K562 (cell line): ENCODE measurements around the gene DARS1. TPM values are rescaled to one million over a fixed set of nuclear protein-coding genes. Genes with fewer than 3 reads are reported as not detected.

Experiments used
- BRD4 ChIP-seq: fragments of 200-600 bp; sonication (generic); IDR thresholded peaks from 2 replicates; pipeline ENCODE4 v1.6.1; 2017; ENCODE audit warnings: inconsistent platforms
- ETV5 ChIP-seq: sonication (generic); formaldehyde crosslinking; IDR thresholded peaks from 2 replicates; pipeline ENCODE4 v1.4.0; 2020; ENCODE audit warnings: low read depth, mild to moderate bottlenecking, missing genetic modification reagents
- MAFK ChIP-seq: IDR thresholded peaks from 2 replicates; pipeline ENCODE4 v1.6.1; 2011; ENCODE audit warnings: low read length, improper control_type of control experiment
- NFATC3 ChIP-seq: fragments of 450-650 bp; IDR thresholded peaks from 2 replicates; pipeline ENCODE4 v1.6.1; 2017; ENCODE audit warnings: mild to moderate bottlenecking
- U2AF1 ChIP-seq: fragments of 200-400 bp; formaldehyde crosslinking; optimal IDR thresholded peaks from 2 replicates; pipeline ENCODE3; 2017; ENCODE audit warnings: mild to moderate bottlenecking, low read depth, low read length, moderate library complexity
- ZNF407 ChIP-seq: fragments of 450-650 bp; IDR thresholded peaks from 2 replicates; pipeline ENCODE4 v1.6.1; 2016; ENCODE audit warnings: low read depth
- ZNF507 ChIP-seq: conservative IDR thresholded peaks from 2 replicates; pipeline ENCODE4 v1.6.1; 2017; ENCODE audit warnings: missing genetic modification characterization, missing compliant biosample characterization
- polyA plus RNA-seq, 8 experiments: library from polyadenylated mRNA; depleted of rRNA in 4 of 8; stranded (reverse) in 5 of 8; unstranded in 3 of 8; fragments of >200 nt; fragmentation: Nextera tagmentation in 2 of 8; fragmentation: Illumina TruSeq in 1 of 8; extraction: Ambion mirVana in 2 of 8; extraction: Trizol in 1 of 8; gene quantifications; 2 replicates each; pipeline versions ENCODE4 v1.2.1 to v1.2.3, GENCODE V29; 2011 to 2014; ENCODE audit warnings: inconsistent platforms in 1 of 8, missing spikeins in 1 of 8
- total RNA-seq, 7 experiments: library from RNA; depleted of rRNA in 6 of 7; stranded (reverse); fragments of >200 nt in 6 of 7; fragmentation: Illumina TruSeq in 2 of 7; extraction: Trizol in 2 of 7; gene quantifications; 2 replicates each; pipeline versions ENCODE4 v1.2.1 to v1.2.3, GENCODE V29; 2011 to 2021; ENCODE audit warnings: low replicate concordance in 1 of 7
- TF ChIP-seq, protein P1 (sequence below): fragments of 200-600 bp; sonication (generic); IDR thresholded peaks from one replicate; pipeline ENCODE4 v1.6.1; 2012; ENCODE audit warnings: mild to moderate bottlenecking, low read depth, low read length, inconsistent platforms

DARS1 gene
- total and polyA plus RNA-seq, 9 of the 15 experiments (the other 6 are each of a cell fraction or from before 2014, with no cell fraction given) = 91.5 to 239 (median 98.0) TPM

DNA sequence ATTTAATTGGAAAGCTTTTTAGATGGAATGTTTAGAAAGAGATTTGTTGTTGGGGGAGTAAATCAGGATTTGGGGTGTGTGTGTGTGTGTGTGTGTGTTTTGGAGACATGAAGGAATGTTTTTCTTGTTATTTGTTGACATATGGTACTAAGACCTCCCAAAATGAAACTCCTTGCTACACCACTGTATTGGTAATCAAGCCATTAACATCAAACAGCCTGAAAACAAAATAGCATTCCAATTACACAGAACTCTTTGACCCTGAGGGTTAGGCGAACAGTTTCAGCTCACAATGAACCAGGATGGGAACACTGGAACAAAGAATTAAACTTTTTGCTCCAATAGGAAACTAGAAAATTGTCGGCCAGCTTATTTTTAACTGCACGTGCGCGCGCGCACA lies 41.7 kb upstream of the DARS1 start (continued):
- TF ChIP-seq, protein P1, sequence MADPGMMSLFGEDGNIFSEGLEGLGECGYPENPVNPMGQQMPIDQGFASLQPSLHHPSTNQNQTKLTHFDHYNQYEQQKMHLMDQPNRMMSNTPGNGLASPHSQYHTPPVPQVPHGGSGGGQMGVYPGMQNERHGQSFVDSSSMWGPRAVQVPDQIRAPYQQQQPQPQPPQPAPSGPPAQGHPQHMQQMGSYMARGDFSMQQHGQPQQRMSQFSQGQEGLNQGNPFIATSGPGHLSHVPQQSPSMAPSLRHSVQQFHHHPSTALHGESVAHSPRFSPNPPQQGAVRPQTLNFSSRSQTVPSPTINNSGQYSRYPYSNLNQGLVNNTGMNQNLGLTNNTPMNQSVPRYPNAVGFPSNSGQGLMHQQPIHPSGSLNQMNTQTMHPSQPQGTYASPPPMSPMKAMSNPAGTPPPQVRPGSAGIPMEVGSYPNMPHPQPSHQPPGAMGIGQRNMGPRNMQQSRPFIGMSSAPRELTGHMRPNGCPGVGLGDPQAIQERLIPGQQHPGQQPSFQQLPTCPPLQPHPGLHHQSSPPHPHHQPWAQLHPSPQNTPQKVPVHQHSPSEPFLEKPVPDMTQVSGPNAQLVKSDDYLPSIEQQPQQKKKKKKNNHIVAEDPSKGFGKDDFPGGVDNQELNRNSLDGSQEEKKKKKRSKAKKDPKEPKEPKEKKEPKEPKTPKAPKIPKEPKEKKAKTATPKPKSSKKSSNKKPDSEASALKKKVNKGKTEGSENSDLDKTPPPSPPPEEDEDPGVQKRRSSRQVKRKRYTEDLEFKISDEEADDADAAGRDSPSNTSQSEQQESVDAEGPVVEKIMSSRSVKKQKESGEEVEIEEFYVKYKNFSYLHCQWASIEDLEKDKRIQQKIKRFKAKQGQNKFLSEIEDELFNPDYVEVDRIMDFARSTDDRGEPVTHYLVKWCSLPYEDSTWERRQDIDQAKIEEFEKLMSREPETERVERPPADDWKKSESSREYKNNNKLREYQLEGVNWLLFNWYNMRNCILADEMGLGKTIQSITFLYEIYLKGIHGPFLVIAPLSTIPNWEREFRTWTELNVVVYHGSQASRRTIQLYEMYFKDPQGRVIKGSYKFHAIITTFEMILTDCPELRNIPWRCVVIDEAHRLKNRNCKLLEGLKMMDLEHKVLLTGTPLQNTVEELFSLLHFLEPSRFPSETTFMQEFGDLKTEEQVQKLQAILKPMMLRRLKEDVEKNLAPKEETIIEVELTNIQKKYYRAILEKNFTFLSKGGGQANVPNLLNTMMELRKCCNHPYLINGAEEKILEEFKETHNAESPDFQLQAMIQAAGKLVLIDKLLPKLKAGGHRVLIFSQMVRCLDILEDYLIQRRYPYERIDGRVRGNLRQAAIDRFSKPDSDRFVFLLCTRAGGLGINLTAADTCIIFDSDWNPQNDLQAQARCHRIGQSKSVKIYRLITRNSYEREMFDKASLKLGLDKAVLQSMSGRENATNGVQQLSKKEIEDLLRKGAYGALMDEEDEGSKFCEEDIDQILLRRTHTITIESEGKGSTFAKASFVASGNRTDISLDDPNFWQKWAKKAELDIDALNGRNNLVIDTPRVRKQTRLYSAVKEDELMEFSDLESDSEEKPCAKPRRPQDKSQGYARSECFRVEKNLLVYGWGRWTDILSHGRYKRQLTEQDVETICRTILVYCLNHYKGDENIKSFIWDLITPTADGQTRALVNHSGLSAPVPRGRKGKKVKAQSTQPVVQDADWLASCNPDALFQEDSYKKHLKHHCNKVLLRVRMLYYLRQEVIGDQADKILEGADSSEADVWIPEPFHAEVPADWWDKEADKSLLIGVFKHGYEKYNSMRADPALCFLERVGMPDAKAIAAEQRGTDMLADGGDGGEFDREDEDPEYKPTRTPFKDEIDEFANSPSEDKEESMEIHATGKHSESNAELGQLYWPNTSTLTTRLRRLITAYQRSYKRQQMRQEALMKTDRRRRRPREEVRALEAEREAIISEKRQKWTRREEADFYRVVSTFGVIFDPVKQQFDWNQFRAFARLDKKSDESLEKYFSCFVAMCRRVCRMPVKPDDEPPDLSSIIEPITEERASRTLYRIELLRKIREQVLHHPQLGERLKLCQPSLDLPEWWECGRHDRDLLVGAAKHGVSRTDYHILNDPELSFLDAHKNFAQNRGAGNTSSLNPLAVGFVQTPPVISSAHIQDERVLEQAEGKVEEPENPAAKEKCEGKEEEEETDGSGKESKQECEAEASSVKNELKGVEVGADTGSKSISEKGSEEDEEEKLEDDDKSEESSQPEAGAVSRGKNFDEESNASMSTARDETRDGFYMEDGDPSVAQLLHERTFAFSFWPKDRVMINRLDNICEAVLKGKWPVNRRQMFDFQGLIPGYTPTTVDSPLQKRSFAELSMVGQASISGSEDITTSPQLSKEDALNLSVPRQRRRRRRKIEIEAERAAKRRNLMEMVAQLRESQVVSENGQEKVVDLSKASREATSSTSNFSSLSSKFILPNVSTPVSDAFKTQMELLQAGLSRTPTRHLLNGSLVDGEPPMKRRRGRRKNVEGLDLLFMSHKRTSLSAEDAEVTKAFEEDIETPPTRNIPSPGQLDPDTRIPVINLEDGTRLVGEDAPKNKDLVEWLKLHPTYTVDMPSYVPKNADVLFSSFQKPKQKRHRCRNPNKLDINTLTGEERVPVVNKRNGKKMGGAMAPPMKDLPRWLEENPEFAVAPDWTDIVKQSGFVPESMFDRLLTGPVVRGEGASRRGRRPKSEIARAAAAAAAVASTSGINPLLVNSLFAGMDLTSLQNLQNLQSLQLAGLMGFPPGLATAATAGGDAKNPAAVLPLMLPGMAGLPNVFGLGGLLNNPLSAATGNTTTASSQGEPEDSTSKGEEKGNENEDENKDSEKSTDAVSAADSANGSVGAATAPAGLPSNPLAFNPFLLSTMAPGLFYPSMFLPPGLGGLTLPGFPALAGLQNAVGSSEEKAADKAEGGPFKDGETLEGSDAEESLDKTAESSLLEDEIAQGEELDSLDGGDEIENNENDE = no peak
- TF ChIP-seq MAFK (no peak), ZNF407 (no peak), NFATC3 (no peak), ETV5 (CRISPR knock-in tag) (no peak), ZNF507 (tag) (no peak), BRD4 (no peak), U2AF1 (no peak)
